Measurements from ENCODE around the gene AGPAT4.

GRCh38 chr6:161222706-161223234 lies 51.1 kb downstream of the AGPAT4 start:
- TF ChIP-seq POLR2AphosphoS5 (IDR thresholded peaks at IDR 0.05) (no peak), EP300 (IDR thresholded peaks at IDR 0.05) (no peak), CTCF (IDR thresholded peaks at IDR 0.05) (no peak)
